Astrocyte (in vitro differentiated cells and primary cell): Measurements from ENCODE around the gene NUP210.

Source experiments
- CTCF ChIP-seq: IDR thresholded peaks from 2 replicates; pipeline ENCODE4 v1.5.1; 2011; ENCODE audit warnings: low read depth, mild to moderate bottlenecking, inconsistent platforms, low read length, moderate library complexity; ENCODE audit not compliant: insufficient read depth
- EZH2 ChIP-seq: IDR thresholded peaks from 2 replicates; pipeline ENCODE4 v1.6.1; 2012; ENCODE audit warnings: mild to moderate bottlenecking, low read length, inconsistent platforms; ENCODE audit not compliant: insufficient read depth

- no peak for TF ChIP-seq CTCF
- TF ChIP-seq EZH2 = no peak
Observed at GRCh38 chr3:13403847-13404246, 16.3 kb downstream of the NUP210 start.
